Mesothelial cell of epicardium (in vitro differentiated cells): Measurements from ENCODE around the gene PNMA8B. TPM values are rescaled to one million over a fixed set of nuclear protein-coding genes. Genes with fewer than 3 reads are reported as not detected.

Source experiments
- DNase-seq, 2 experiments: peaks; one replicate each; pipeline ENCODE4 v3.0.0; 2021; ENCODE audit warnings: low spot score in 2 of 2; ENCODE audit not compliant: unreplicated experiment in 2 of 2
- H3K27ac Mint-ChIP-seq: 2 replicates; pipeline ENCODE4 v1.8.0; 2021; ENCODE audit warnings: mixed read lengths
- H3K27me3 Mint-ChIP-seq: 2 replicates; pipeline ENCODE4 v1.8.0; 2021; ENCODE audit warnings: low read depth, mixed read lengths
- H3K36me3 Mint-ChIP-seq: 2 replicates; pipeline ENCODE4 v1.8.0; 2021; ENCODE audit warnings: mixed read lengths
- H3K4me1 Mint-ChIP-seq: 2 replicates; pipeline ENCODE4 v1.8.0; 2021; ENCODE audit warnings: mixed read lengths
- H3K4me3 Mint-ChIP-seq: 2 replicates; pipeline ENCODE4 v1.8.0; 2021; ENCODE audit warnings: mild to moderate bottlenecking, moderate library complexity, mixed read lengths
- H3K9me3 Mint-ChIP-seq: 2 replicates; pipeline ENCODE4 v1.8.0; 2021; ENCODE audit warnings: mixed read lengths
- total RNA-seq: library from RNA; stranded (reverse); gene quantifications from 3 replicates; pipeline ENCODE4 v1.2.1, GENCODE V29; 2021
- TF ChIP-seq, protein P1 (sequence below): fragments of 200-600 bp; sonication (generic); IDR thresholded peaks from one replicate; pipeline ENCODE4 v1.5.0; 2021; ENCODE audit warnings: antibody characterized with exemption; ENCODE audit not compliant: unreplicated experiment

PNMA8B gene
- total RNA-seq, 1 donor from 2014 or later: 3.2 TPM

DNA sequence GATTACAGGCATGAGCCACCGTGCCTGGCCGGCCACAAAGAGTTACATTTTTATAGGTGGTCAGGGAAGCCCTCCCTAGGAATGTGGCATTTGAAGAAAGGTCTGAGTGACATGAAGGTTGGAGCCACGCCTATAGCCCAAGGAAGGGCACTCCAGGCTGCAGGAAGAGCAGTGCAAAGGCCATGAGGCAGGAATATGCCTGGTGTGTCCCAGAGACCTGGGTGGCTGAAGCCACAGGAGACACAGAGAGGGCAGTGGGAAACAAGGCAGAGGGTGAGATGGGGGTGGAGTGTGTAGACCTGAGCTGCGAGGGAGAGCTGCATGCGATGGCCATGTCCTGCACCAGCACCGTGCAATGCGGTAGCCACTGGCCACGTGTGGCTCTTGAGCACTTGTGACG lies 4.9 kb downstream of the PNMA8B start:
- no peaks in the 10 kb centered on the region for H3K9me3 Mint-ChIP-seq

DNA sequence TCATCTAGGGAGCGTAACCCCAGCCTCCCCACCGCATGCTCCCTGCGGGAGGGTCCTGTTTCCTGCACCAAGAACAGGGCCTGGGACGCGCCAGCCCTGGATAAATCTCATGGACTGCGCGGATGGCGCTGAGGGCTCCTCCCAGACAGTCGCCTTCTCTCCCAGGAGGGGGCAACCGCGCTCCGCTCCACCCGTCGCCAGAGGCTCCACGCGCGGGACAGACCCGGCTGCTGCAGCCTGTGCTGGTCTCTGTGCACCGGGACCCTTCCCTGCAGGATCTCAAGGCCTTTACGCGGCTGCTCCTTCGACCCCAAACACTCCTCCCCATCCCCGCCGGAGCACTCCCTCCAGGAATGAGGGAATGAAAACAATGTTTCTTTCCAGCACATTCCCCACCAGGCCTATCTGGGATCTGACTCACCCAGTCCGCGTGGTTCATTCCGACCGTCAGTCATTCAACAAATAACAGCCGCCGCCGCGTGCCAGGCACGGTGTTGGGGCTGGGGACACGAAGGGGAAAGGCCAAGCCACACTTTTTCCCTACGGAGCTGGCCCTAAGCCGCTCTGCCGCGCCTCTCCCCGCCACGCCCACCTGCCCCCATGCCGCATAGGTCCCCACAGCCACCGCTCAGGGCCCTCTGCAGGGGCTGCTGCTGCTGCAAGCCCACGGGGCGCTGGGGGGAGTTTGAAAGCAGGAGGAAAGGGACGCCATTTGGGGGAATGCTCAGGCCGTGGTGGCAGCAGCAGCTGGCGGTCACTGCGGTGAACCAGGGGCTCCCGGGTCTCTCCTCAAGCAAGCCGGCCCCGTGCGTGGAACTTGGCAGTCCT lies 6.0 kb downstream of the PNMA8B start:
- Mint-ChIP-seq H3K27me3 (peaks cover 57% of the 10 kb centered on the region), H3K27ac (no peak overlapping the region), H3K9me3 (no peaks in the 10 kb centered on the region), H3K36me3 (peaks cover 2% of the 10 kb centered on the region), H3K4me3 (peak overlapping the region; percentile 55), H3K4me1 (peaks cover 22% of the 10 kb centered on the region)
- DNase-seq: peak; percentile 25 to 52
- TF ChIP-seq, protein P1, sequence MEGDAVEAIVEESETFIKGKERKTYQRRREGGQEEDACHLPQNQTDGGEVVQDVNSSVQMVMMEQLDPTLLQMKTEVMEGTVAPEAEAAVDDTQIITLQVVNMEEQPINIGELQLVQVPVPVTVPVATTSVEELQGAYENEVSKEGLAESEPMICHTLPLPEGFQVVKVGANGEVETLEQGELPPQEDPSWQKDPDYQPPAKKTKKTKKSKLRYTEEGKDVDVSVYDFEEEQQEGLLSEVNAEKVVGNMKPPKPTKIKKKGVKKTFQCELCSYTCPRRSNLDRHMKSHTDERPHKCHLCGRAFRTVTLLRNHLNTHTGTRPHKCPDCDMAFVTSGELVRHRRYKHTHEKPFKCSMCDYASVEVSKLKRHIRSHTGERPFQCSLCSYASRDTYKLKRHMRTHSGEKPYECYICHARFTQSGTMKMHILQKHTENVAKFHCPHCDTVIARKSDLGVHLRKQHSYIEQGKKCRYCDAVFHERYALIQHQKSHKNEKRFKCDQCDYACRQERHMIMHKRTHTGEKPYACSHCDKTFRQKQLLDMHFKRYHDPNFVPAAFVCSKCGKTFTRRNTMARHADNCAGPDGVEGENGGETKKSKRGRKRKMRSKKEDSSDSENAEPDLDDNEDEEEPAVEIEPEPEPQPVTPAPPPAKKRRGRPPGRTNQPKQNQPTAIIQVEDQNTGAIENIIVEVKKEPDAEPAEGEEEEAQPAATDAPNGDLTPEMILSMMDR: no peak

More for the DNA sequence above, 4.9 kb downstream of the PNMA8B start:
- H3K27ac Mint-ChIP-seq: no peak overlapping the region
- H3K4me1 Mint-ChIP-seq: peaks cover 26% of the 10 kb centered on the region
- DNase-seq: no peak
- TF ChIP-seq, protein P1: no peak
- H3K27me3 Mint-ChIP-seq: peaks cover 61% of the 10 kb centered on the region
- no peak overlapping the region for H3K4me3 Mint-ChIP-seq
- H3K36me3 Mint-ChIP-seq: peaks cover 3% of the 10 kb centered on the region

DNA sequence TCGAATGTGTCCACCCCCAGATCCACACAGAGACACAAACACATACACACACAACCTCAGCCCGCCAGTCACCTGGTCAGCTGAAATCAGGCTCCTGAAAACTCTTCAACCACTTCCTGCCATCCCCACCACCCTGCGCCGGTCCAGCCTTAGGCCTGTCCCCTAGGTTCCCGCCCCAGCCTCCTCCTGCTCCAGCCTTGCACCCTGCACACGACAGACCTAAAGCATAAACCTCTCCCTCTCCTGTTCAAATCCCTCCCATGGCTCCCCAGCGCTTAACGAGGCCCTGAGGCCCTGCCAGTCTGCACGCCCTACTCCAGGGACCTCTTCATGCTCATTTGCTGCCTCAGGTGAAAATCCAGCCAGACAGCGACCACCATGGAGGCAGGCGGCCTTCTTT lies 7.1 kb downstream of the PNMA8B start:
- Mint-ChIP-seq H3K4me3 (no peak overlapping the region), H3K4me1 (peaks cover 20% of the 10 kb centered on the region), H3K27me3 (peaks cover 49% of the 10 kb centered on the region), H3K36me3 (no peaks in the 10 kb centered on the region), H3K9me3 (no peaks in the 10 kb centered on the region), H3K27ac (no peak overlapping the region)
- no peak for DNase-seq
- TF ChIP-seq, protein P1: no peak

DNA sequence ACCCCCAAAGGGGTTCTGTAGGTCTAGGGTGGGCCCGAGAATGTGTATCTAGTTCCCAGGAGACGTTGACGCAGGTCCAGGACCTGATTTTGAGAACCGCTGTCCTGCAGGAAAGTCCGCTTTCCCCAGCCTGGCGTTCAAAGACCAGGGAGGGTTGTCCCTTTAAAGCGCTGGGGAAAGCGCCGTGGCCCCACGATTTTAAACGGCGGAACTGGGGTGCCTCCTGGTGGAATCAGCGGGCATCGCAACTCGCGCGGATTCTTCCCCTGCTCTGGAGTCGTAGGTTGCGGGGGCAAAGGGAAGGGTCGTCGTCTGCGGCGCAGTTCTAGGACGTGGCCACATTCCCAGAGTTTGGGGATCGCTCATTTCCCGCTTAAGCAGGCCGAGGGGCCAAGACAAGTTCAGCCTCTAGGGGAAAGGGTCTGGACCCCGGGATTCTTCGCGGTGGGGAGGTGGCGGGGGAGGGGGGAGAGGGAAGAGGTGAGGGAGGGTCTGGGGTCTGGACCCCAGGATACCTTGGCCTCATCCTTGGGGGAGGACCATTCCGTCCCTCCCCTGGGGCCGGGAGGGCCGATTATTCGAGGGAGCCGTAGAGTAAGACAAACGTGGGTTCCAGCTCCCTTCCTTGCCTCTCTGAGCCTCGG lies 7.7 kb downstream of the PNMA8B start:
- Mint-ChIP-seq H3K27ac (no peak overlapping the region), H3K9me3 (no peaks in the 10 kb centered on the region), H3K4me3 (peak overlapping the region; percentile 59), H3K36me3 (no peaks in the 10 kb centered on the region), H3K4me1 (peaks cover 20% of the 10 kb centered on the region), H3K27me3 (peaks cover 45% of the 10 kb centered on the region)
- TF ChIP-seq, protein P1: peak; percentile 95
- DNase-seq: peak; percentile 70 to 94

DNA sequence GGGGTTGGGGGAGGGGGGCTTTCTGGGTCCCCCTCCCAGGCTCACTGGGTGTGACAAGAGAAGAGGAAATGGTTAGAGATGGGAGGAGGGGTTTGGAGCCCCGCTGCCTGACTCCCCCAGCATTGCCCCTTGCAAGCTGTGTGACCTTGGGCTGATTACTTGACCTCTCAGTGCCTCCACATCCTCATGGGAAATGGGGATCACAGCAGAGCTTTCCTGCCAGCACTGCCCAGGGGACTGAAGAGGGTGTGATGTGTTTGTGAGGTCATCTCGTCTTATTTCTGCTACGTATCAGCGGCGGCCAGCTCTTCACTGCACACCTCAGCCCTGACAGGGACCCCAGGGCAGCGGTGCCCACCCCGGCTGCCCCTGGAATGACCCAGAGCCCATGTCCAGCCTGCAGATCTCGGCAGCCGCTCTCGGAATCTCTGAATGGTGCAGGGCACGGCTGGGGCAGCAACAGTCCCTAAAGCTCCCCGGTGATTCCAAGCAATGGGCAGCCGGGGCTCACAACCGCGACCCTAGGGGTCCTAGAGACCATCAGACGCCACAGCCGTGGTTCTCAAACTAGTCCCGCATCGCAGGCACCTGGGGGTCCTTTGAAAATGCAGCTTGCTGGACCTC lies 8.4 kb downstream of the PNMA8B start:
- peaks cover 23% of the 10 kb centered on the region for H3K4me1 Mint-ChIP-seq
- no peak overlapping the region for H3K27ac Mint-ChIP-seq
- DNase-seq: no peak
- TF ChIP-seq, protein P1: no peak
- H3K36me3 Mint-ChIP-seq: no peaks in the 10 kb centered on the region
- peak overlapping the region; percentile 59 for H3K4me3 Mint-ChIP-seq
- H3K27me3 Mint-ChIP-seq: peaks cover 43% of the 10 kb centered on the region
- H3K9me3 Mint-ChIP-seq: no peaks in the 10 kb centered on the region
